Stomach smooth muscle (tissue), 2 donors: ENCODE results near the gene COQ4.

Source experiments
- H3K27ac ChIP-seq: one replicate; pipeline ENCODE4 v1.7.0; 2013; ENCODE audit warnings: mild to moderate bottlenecking, low read length, inconsistent platforms
- H3K27me3 ChIP-seq, 2 donors: one replicate each; pipeline ENCODE4 v1.7.0; 2013; ENCODE audit warnings: low read length in 2 of 2; ENCODE audit not compliant: insufficient read depth in 2 of 2, control insufficient read depth in 1 of 2
- H3K36me3 ChIP-seq, 2 donors: one replicate each; pipeline ENCODE4 v1.7.0; 2013; ENCODE audit warnings: low read length in 2 of 2; ENCODE audit not compliant: control insufficient read depth in 2 of 2, insufficient read depth in 2 of 2
- H3K4me1 ChIP-seq: one replicate; pipeline ENCODE4 v1.7.0; 2013; ENCODE audit warnings: low read length; ENCODE audit not compliant: control insufficient read depth, insufficient read depth
- H3K4me3 ChIP-seq, 2 donors: one replicate each; pipeline ENCODE4 v1.7.0; 2013; ENCODE audit warnings: low read length in 2 of 2
- H3K9ac ChIP-seq, 2 donors: one replicate each; pipeline ENCODE4 v1.7.0; 2013; ENCODE audit warnings: low read length in 2 of 2, mild to moderate bottlenecking in 1 of 2
- H3K9me3 ChIP-seq, 2 donors: one replicate each; pipeline ENCODE4 v1.7.0; 2013; ENCODE audit warnings: low read length in 2 of 2; ENCODE audit not compliant: control insufficient read depth in 2 of 2
- donor health status: healthy.
- donor health status: Pancreatic carcinoma.

Gene COQ4

GRCh38 chr9:128375865-128376264 is 53.2 kb downstream of the COQ4 start:
- Histone ChIP-seq H3K9ac (no peak overlapping the region), H3K4me1 (peaks cover 14% of the 10 kb centered on the region), H3K4me3 (no peak overlapping the region), H3K27ac (no peak overlapping the region), H3K36me3 (peaks cover 10 to 16% of the 10 kb centered on the region in 2 donors), H3K27me3 (no peaks in the 10 kb centered on the region), H3K9me3 (no peaks in the 10 kb centered on the region)

DNA sequence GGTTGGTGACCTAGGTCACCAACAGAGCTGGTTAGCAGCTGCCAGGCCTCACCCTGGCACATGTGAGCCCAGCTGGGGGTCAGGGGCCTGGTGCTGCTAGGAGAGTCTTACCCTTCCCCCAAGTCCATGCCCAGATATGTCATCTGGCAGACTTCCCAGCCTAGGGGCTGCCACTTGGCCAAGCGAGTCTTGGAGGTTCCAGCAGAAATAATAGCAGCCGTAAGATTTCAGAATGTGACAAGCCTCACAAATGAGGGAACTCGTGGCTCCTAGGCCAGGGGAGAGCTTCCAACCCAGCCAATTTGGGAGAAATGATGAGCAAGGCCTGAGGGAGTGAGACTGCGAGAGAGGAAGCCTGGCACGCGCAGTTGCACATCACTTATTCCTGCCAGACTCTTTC is 59.6 kb downstream of the COQ4 start:
- Histone ChIP-seq H3K9ac (peak overlapping the region in 1 of 2 donors; percentile 9), H3K9me3 (no peaks in the 10 kb centered on the region), H3K27ac (no peak overlapping the region), H3K27me3 (no peaks in the 10 kb centered on the region), H3K4me1 (peaks cover 2% of the 10 kb centered on the region), H3K36me3 (peaks cover 26 to 36% of the 10 kb centered on the region in 2 donors), H3K4me3 (no peak overlapping the region)

DNA sequence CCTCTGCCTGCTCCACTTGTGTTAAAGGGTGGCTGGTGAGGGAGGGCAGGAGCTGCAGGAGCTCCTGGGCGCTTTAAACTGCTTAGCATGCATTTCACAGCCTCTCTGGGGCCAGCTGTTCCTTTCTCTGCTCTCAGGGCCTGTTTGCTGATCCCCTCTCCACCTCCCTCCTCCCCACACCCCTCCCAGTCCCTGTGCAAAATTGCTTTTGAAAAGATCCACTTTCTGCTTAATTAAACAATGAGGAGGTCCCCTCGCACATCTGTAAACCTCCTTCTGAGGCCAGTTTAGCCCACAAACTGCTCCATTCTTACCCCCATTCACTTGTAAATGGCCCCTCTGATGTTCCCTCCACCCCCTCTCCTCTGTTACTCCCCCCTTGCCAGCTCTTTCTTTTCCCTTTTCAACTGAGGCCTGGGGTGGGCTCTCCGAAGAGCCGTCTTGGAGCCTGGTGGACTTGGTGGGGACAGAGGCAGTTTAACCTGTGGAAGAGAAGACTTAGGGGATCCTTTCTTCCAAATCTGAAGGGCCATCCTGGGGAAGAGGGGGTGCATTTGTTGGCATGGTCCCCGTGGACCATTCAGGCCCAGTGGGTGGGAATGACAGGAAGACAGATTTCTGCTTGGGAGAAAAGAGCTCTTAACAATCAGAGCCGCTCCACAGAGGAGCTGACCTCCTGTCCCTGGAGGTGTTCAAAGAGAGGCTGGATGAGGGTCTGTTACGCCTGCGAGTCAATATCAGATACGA is 60.5 kb downstream of the COQ4 start:
- Histone ChIP-seq H3K4me1 (peaks cover 2% of the 10 kb centered on the region), H3K9ac (no peak overlapping the region), H3K9me3 (no peaks in the 10 kb centered on the region), H3K27me3 (no peaks in the 10 kb centered on the region), H3K4me3 (no peak overlapping the region), H3K36me3 (peaks cover 30 to 41% of the 10 kb centered on the region in 2 donors), H3K27ac (no peak overlapping the region)
